ENCODE measurements around the gene ZNF440. TPM values are rescaled to one million over a fixed set of nuclear protein-coding genes. Genes with fewer than 3 reads are reported as not detected.

The ZNF440 gene
- total RNA-seq, 4 donors from 2014 or later, result 8.4 to 12.2 (median 10.3) TPM

DNA sequence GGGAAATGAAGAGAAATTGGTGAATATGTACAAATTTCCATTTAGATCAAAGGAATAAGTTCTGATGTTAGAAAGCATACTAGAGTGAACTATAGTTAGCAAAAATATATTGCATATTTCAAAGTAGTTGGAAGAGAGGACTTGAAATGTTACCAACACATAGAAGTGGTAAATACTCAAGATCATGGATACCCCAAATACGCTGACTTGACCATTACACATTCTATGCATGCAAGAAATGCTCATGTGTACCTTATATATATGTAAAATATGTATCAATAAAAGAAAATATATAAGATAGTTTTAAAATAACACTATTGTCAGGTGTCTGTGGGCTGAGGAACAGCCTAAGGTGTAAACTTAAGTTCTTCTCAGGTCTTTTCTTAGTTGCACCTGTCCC lies 30.3 kb upstream of the ZNF440 start:
- TF ChIP-seq, protein P1, sequence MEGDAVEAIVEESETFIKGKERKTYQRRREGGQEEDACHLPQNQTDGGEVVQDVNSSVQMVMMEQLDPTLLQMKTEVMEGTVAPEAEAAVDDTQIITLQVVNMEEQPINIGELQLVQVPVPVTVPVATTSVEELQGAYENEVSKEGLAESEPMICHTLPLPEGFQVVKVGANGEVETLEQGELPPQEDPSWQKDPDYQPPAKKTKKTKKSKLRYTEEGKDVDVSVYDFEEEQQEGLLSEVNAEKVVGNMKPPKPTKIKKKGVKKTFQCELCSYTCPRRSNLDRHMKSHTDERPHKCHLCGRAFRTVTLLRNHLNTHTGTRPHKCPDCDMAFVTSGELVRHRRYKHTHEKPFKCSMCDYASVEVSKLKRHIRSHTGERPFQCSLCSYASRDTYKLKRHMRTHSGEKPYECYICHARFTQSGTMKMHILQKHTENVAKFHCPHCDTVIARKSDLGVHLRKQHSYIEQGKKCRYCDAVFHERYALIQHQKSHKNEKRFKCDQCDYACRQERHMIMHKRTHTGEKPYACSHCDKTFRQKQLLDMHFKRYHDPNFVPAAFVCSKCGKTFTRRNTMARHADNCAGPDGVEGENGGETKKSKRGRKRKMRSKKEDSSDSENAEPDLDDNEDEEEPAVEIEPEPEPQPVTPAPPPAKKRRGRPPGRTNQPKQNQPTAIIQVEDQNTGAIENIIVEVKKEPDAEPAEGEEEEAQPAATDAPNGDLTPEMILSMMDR (IDR thresholded peaks at IDR 0.05; ENCODE audit: low read depth), result no peak

DNA sequence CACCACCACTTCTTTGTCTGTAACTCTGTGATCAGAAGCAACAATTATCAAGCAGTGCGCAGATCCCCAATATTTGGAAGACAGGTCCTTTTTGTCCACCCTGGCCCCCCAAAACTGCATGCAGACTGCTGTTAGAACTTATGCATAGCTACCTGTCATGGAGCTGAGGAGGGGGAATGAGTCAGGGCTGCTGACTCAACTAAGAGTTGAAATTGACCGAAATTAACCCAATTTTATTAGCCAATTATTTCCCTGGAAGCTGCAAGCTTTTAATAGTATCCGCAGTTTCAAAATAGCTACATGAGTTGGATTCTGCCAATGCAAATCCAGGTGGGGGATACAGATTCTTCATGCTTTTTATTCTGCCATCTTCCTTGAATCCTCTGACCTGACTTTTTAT lies 29.7 kb upstream of the ZNF440 start:
- TF ChIP-seq, protein P1 (IDR thresholded peaks at IDR 0.05; ENCODE audit: low read depth), result no peak

DNA sequence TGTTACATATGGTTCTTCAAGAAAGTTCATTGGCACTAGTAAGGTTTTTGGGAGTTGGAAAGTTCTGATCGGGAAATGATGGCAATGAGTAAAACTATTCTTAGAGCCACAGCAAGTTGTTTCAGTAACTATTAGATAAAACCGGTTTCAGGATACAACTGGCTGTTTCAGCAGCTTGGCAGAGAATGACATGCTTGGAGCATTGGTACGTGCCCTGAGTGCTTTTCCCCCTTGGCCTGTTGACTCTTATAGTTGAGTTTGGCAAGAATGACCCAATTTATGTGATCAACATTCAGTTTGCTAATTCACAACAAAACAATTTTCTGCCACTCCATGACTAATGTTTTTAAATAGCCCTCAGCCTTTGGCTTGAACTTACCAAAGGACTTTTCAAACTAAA lies 26.5 kb upstream of the ZNF440 start:
- TF ChIP-seq, protein P1 (IDR thresholded peaks at IDR 0.05; ENCODE audit: low read depth), result no peak

DNA sequence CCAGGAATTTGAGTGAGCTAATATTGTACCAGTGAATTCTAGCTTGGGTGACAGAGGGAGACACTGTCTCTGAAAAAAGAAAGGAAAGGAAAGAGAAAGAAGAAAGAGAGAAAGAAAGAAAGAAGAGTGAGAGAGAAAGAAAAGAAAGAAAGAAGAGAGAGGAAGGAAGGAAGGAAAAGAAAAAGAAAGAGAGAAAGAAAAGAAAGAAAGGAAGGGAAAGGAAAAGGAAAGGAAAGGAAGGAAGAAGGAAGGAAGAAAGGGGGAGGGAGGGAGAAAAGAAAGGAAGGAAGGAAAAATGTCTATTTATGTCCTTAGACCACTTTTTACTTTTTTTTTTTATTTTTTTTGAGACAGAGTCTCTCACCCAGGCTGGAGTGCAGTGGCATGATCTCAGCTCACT lies 21.1 kb upstream of the ZNF440 start:
- TF ChIP-seq, protein P1 (IDR thresholded peaks at IDR 0.05; ENCODE audit: low read depth), result no peak

DNA sequence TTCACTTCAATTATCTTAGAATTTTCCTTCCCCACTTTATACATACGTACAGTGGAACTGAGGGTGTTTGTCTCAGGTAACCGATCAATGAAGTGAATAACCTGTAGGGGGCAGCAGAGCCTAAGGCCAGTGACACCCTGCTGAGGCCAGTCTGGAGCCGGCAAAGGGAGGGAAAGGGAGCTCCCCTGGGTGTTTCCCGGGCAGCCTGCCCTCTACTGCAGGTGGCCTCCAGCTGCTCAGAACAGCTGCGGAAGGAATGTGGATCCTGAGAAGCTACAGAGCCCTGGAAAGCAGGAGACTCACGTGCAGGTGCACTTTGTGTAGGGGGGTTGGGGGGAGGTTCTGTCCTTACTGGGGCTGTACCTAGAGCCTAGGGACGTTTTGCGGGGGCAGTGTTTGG lies 16.6 kb upstream of the ZNF440 start:
- TF ChIP-seq, protein P1 (IDR thresholded peaks at IDR 0.05; ENCODE audit: low read depth), result no peak

DNA sequence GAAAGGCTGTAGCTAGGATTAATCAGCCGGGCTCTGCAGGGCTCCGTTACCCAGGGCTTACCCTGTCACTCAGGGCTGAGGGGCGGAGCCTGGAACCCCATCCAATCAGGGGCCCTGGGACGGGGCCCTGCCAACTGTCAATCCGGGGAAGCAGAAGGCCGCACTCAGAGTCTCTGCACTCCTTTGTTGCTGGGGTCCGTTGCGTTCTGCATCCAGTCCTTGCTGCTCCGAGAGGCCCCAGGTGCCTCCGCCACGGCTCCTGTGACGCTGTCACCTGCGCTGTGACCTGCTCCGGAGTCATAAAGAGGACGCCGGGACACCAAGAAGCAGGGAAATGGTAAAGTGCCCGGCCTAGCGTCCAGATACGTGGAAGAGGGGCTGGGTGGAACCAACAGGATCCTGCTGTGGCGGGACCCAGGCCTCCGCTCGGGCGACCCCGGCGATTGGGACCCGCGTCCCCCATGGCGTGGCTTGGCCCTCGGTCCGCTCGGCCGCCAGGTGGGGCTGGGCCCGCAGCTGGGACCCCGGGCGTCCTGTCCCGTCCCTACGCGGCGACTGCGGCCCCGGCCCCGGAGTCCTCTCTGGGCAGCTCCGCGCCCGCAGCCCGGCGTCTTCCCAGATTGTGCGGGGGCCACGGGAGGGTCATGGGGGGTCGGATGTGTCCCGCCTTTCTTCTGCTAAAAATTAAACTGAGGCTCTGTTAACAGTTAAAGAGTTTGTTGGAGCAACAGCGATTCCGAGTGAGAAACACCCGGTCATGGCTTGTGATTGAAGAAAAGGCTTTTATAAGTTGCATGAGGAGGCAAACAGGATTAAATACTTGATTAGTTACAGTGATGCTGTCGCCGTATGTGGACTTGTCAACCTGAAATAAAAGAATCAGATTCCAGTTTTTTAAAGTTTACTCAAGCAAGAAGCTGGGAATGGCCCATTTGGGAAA lies 15.4 kb upstream of the ZNF440 start, which contains the start of gene ZNF491:
Gene ZNF491, plus strand, starts transcription at position 133 of the 940 bp plus-strand sequence. CDS start 7,431 bp downstream, outside the sequence.
- TF ChIP-seq, protein P1 (IDR thresholded peaks at IDR 0.05; ENCODE audit: low read depth), result no peak

DNA sequence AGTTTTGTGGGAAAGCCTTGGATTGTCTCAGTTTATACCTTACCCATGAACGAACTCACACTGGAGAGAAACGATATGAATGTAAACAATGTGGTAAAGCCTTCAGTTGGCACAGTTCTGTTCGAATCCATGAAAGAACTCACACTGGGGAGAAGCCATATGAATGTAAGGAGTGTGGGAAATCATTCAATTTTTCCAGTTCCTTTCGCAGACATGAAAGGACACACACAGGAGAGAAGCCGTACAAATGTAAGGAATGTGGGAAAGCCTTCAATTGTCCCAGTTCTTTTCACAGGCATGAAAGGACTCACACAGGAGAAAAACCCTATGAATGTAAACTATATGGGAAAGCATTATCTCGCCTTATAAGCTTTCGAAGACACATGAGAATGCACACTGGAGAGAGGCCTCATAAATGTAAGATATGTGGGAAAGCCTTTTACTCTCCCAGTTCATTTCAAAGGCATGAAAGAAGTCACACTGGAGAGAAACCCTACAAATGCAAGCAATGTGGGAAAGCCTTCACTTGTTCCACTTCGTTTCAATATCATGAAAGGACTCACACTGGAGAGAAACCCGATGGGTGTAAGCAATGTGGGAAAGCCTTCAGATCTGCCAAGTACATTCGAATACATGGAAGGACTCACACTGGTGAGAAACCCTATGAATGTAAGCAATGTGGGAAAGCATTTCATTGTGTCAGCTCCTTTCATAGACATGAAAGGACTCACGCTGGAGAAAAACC lies 7.5 kb upstream of the ZNF440 start:
- TF ChIP-seq, protein P1 (IDR thresholded peaks at IDR 0.05; ENCODE audit: low read depth), result no peak
